WTC11 (cell line): Measurements from ENCODE around the gene PRR22. TPM values are rescaled to one million over a fixed set of nuclear protein-coding genes. Genes with fewer than 3 reads are reported as not detected.

Experiments
- ARID4B ChIP-seq: sonication (generic); formaldehyde crosslinking; IDR thresholded peaks from 2 replicates; pipeline ENCODE4 v1.8.0; 2023; ENCODE audit warnings: missing genetic modification reagents, mild to moderate bottlenecking, borderline replicate concordance
- ATF1 ChIP-seq: sonication (generic); formaldehyde crosslinking; IDR thresholded peaks from 2 replicates; pipeline ENCODE4 v1.8.1; 2023; ENCODE audit warnings: mild to moderate bottlenecking, moderate library complexity, missing genetic modification reagents
- CREB1 ChIP-seq: sonication (generic); formaldehyde crosslinking; IDR thresholded peaks from 2 replicates; pipeline ENCODE4 v1.8.0; 2023; ENCODE audit warnings: mild to moderate bottlenecking, missing genetic modification reagents
- E2F4 ChIP-seq: sonication (generic); formaldehyde crosslinking; IDR thresholded peaks from 2 replicates; pipeline ENCODE4 v1.8.1; 2022; ENCODE audit warnings: low read depth, mild to moderate bottlenecking, moderate library complexity, missing genetic modification reagents, borderline replicate concordance
- FOXP4 ChIP-seq: sonication (generic); formaldehyde crosslinking; IDR thresholded peaks from 2 replicates; pipeline ENCODE4 v1.8.0; 2022; ENCODE audit warnings: mild to moderate bottlenecking, missing genetic modification reagents
- HMGA2 ChIP-seq: fragments of 250-450 bp; sonication (Bioruptor Pico); IDR thresholded peaks from 2 replicates; pipeline ENCODE4 v1.4.0; 2021; ENCODE audit warnings: mild to moderate bottlenecking, moderate library complexity
- MAX ChIP-seq: sonication (generic); formaldehyde crosslinking; IDR thresholded peaks from 2 replicates; pipeline ENCODE4 v1.8.0; 2022; ENCODE audit warnings: mild to moderate bottlenecking, missing genetic modification reagents
- MXD4 ChIP-seq: fragments of 250-450 bp; sonication (Bioruptor Pico); IDR thresholded peaks from 2 replicates; pipeline ENCODE4 v1.8.0; 2021; ENCODE audit warnings: mild to moderate bottlenecking, moderate library complexity, borderline replicate concordance
- MYBL2 ChIP-seq: sonication (generic); formaldehyde crosslinking; IDR thresholded peaks from 2 replicates; pipeline ENCODE4 v1.8.1; 2023; ENCODE audit warnings: mild to moderate bottlenecking, moderate library complexity, missing genetic modification reagents
- NFYB ChIP-seq: sonication (generic); formaldehyde crosslinking; conservative IDR thresholded peaks from 2 replicates; pipeline ENCODE4 v1.8.0; 2022; ENCODE audit warnings: low read depth, missing genetic modification reagents
- PRDM15 ChIP-seq: sonication (generic); formaldehyde crosslinking; IDR thresholded peaks from 2 replicates; pipeline ENCODE4 v1.8.0; 2022; ENCODE audit warnings: missing genetic modification reagents
- PRRX2 ChIP-seq: fragments of 250-450 bp; sonication (Bioruptor Pico); IDR thresholded peaks from 2 replicates; pipeline ENCODE4 v1.8.0; 2021; ENCODE audit warnings: mild to moderate bottlenecking
- ZNF317 ChIP-seq: sonication (generic); formaldehyde crosslinking; IDR thresholded peaks from 2 replicates; pipeline ENCODE4 v1.8.1; 2023; ENCODE audit warnings: low read depth, mild to moderate bottlenecking, moderate library complexity, missing genetic modification reagents, borderline replicate concordance
- ZNF512 ChIP-seq: sonication (generic); formaldehyde crosslinking; IDR thresholded peaks from 2 replicates; pipeline ENCODE4 v1.8.1; 2022; ENCODE audit warnings: missing genetic modification reagents, borderline replicate concordance
- total RNA-seq: library from RNA; stranded (reverse); gene quantifications from 3 replicates; pipeline ENCODE4 v1.2.3, GENCODE V29; 2021
- TF ChIP-seq, protein P1 (sequence below): fragments of 200-600 bp; IDR thresholded peaks from 2 replicates; pipeline ENCODE4 v1.8.0; 2022; ENCODE audit warnings: antibody characterized with exemption
- TF ChIP-seq, protein P2 (sequence below): sonication (generic); formaldehyde crosslinking; IDR thresholded peaks from 2 replicates; pipeline ENCODE4 v1.8.0; 2023; ENCODE audit warnings: missing genetic modification reagents
- TF ChIP-seq, protein P3 (sequence below): sonication (generic); formaldehyde crosslinking; IDR thresholded peaks from 2 replicates; pipeline ENCODE4 v1.8.1; 2022; ENCODE audit warnings: mild to moderate bottlenecking, moderate library complexity, missing genetic modification reagents

The PRR22 gene
- total RNA-seq, 1 experiment from 2014 or later: 3.3 TPM

GRCh38 chr19:5790559-5791520 lies 6.3 kb upstream of the PRR22 start, which contains the start of gene DUS3L (continued):
- TF ChIP-seq ARID4B (CRISPR knock-in tag) (peak; percentile 80; the same call in 1 of the 2 replicates), ZNF317 (CRISPR knock-in tag) (no peak), MYBL2 (peak; percentile 98), HMGA2 (no peak), E2F4 (CRISPR knock-in tag) (no peak), MXD4 (CRISPR knock-in tag) (no peak), PRDM15 (CRISPR knock-in tag) (peak; percentile 60; the same call in 1 of the 2 replicates), MAX (CRISPR knock-in tag) (peak; percentile 99), ZNF512 (no peak), FOXP4 (CRISPR knock-in tag) (peak; percentile 91; the same call in 1 of the 2 replicates), NFYB (peak; percentile 26; the same call in 1 of the 2 replicates), ATF1 (CRISPR knock-in tag) (no peak), PRRX2 (CRISPR knock-in tag) (no peak), CREB1 (CRISPR knock-in tag) (no peak; the same call in none of the 2 replicates)
- TF ChIP-seq, protein P1, sequence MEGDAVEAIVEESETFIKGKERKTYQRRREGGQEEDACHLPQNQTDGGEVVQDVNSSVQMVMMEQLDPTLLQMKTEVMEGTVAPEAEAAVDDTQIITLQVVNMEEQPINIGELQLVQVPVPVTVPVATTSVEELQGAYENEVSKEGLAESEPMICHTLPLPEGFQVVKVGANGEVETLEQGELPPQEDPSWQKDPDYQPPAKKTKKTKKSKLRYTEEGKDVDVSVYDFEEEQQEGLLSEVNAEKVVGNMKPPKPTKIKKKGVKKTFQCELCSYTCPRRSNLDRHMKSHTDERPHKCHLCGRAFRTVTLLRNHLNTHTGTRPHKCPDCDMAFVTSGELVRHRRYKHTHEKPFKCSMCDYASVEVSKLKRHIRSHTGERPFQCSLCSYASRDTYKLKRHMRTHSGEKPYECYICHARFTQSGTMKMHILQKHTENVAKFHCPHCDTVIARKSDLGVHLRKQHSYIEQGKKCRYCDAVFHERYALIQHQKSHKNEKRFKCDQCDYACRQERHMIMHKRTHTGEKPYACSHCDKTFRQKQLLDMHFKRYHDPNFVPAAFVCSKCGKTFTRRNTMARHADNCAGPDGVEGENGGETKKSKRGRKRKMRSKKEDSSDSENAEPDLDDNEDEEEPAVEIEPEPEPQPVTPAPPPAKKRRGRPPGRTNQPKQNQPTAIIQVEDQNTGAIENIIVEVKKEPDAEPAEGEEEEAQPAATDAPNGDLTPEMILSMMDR: no peak
- TF ChIP-seq, protein P2, sequence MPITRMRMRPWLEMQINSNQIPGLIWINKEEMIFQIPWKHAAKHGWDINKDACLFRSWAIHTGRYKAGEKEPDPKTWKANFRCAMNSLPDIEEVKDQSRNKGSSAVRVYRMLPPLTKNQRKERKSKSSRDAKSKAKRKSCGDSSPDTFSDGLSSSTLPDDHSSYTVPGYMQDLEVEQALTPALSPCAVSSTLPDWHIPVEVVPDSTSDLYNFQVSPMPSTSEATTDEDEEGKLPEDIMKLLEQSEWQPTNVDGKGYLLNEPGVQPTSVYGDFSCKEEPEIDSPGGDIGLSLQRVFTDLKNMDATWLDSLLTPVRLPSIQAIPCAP (CRISPR knock-in tag): peak; percentile 79; the same call in 1 of the 2 replicates
- TF ChIP-seq, protein P3, sequence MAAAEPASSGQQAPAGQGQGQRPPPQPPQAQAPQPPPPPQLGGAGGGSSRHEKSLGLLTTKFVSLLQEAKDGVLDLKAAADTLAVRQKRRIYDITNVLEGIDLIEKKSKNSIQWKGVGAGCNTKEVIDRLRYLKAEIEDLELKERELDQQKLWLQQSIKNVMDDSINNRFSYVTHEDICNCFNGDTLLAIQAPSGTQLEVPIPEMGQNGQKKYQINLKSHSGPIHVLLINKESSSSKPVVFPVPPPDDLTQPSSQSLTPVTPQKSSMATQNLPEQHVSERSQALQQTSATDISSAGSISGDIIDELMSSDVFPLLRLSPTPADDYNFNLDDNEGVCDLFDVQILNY (CRISPR knock-in tag): peak; percentile 58; the same call in 1 of the 2 replicates
